ENCODE measurements around the gene ACTR10.
A peak's percentile ranks its signal among the peaks of the same experiment; 100 is the strongest.

The ACTR10 gene

GRCh38 chr14:58199726-58200479 is at the start of gene ACTR10:
Gene ACTR10, plus strand, starts transcription at chr14:58200149. Its CDS starts 69 bp downstream, at chr14:58200218.
- peaks cover 7% of the 10 kb centered on the region for H3K4me1 ChIP-seq (ENCODE audit: low read depth, poor library complexity, severe bottlenecking)
- peak within 1 kb of the TSS; percentile 50; the same call in 1 of the 2 replicates for H3K27ac ChIP-seq
- no peaks in the 10 kb centered on the region for H4K20me1 ChIP-seq (ENCODE audit: insufficient read depth)
- H3K79me2 ChIP-seq (ENCODE audit: insufficient read depth, low read depth) = peaks cover 18% of the 10 kb centered on the region; the same call in 1 of the 2 replicates
- no peak for TF ChIP-seq CTCF (conservative IDR thresholded peaks at IDR 0.05; ENCODE audit: low read depth, low read length)
- H2AFZ ChIP-seq (ENCODE audit: low read depth) = peak within 1 kb of the TSS; percentile 87
- H3K27me3 ChIP-seq (ENCODE audit: insufficient read depth, low read depth) = no peaks in the 10 kb centered on the region
- no peak within 1 kb of the TSS for H3K4me3 ChIP-seq (IDR thresholded peaks at IDR 0.05; ENCODE audit: insufficient read depth, low read depth, low read length)
- H3K9ac ChIP-seq = peak within 1 kb of the TSS; percentile 43; the same call in 1 of the 2 replicates
- no peaks in the 10 kb centered on the region for H3K36me3 ChIP-seq (ENCODE audit: insufficient read depth)
- peak within 1 kb of the TSS; percentile 92 for H3K4me2 ChIP-seq

- Histone ChIP-seq H3K4me2 (no peak overlapping the region), H3K79me2 (ENCODE audit: insufficient read depth, low read depth) (no peaks in the 10 kb centered on the region), H3K9ac (no peak overlapping the region), H3K27me3 (ENCODE audit: insufficient read depth, low read depth) (no peaks in the 10 kb centered on the region), H3K27ac (no peak overlapping the region), H3K4me3 (IDR thresholded peaks at IDR 0.05; ENCODE audit: insufficient read depth, low read depth, low read length) (no peak overlapping the region), H3K4me1 (ENCODE audit: low read depth, poor library complexity, severe bottlenecking) (peaks cover 4% of the 10 kb centered on the region), H3K36me3 (ENCODE audit: insufficient read depth) (no peaks in the 10 kb centered on the region), H2AFZ (ENCODE audit: low read depth) (no peak overlapping the region), H4K20me1 (ENCODE audit: insufficient read depth) (no peaks in the 10 kb centered on the region)
- no peak for TF ChIP-seq CTCF (conservative IDR thresholded peaks at IDR 0.05; ENCODE audit: low read depth, low read length)
Measured at GRCh38 chr14:58150243-58150805, 49.6 kb upstream of the ACTR10 start.

- H3K36me3 ChIP-seq (ENCODE audit: insufficient read depth) = no peaks in the 10 kb centered on the region
- no peaks in the 10 kb centered on the region for H3K27me3 ChIP-seq (ENCODE audit: insufficient read depth, low read depth)
- H3K9ac ChIP-seq = no peak overlapping the region
- TF ChIP-seq CTCF (conservative IDR thresholded peaks at IDR 0.05; ENCODE audit: low read depth, low read length) = no peak
- H4K20me1 ChIP-seq (ENCODE audit: insufficient read depth) = no peaks in the 10 kb centered on the region
- peak overlapping the region; percentile 33; the same call in 1 of the 2 replicates for H3K4me2 ChIP-seq
- H3K27ac ChIP-seq = no peak overlapping the region
- peaks cover 4% of the 10 kb centered on the region for H3K4me1 ChIP-seq (ENCODE audit: low read depth, poor library complexity, severe bottlenecking)
- no peaks in the 10 kb centered on the region for H3K79me2 ChIP-seq (ENCODE audit: insufficient read depth, low read depth)
- no peak overlapping the region for H3K4me3 ChIP-seq (IDR thresholded peaks at IDR 0.05; ENCODE audit: insufficient read depth, low read depth, low read length)
- H2AFZ ChIP-seq (ENCODE audit: low read depth) = peak overlapping the region; percentile 90
Measured at GRCh38 chr14:58151133-58152013, 48.6 kb upstream of the ACTR10 start.

GRCh38 chr14:58152014-58152857 is 47.7 kb upstream of the ACTR10 start, which contains the start of gene ARMH4:
Gene ARMH4, minus strand, starts transcription at chr14:58152213. Its CDS starts 12,855 bp downstream, at chr14:58139358.
- H3K79me2 ChIP-seq (ENCODE audit: insufficient read depth, low read depth) = no peaks in the 10 kb centered on the region
- H3K36me3 ChIP-seq (ENCODE audit: insufficient read depth) = no peaks in the 10 kb centered on the region
- peak within 1 kb of the TSS; percentile 22; the same call in 1 of the 2 replicates for H3K9ac ChIP-seq
- no peak within 1 kb of the TSS for H3K27ac ChIP-seq
- no peaks in the 10 kb centered on the region for H3K27me3 ChIP-seq (ENCODE audit: insufficient read depth, low read depth)
- peak within 1 kb of the TSS; percentile 90 for H2AFZ ChIP-seq (ENCODE audit: low read depth)
- TF ChIP-seq CTCF (conservative IDR thresholded peaks at IDR 0.05; ENCODE audit: low read depth, low read length) = no peak
- peak within 1 kb of the TSS; percentile 89 for H3K4me2 ChIP-seq
- peaks cover 4% of the 10 kb centered on the region for H3K4me1 ChIP-seq (ENCODE audit: low read depth, poor library complexity, severe bottlenecking)
- no peaks in the 10 kb centered on the region for H4K20me1 ChIP-seq (ENCODE audit: insufficient read depth)
- no peak within 1 kb of the TSS for H3K4me3 ChIP-seq (IDR thresholded peaks at IDR 0.05; ENCODE audit: insufficient read depth, low read depth, low read length)
